ENCODE results near the gene IMMP2L.

The IMMP2L gene

DNA sequence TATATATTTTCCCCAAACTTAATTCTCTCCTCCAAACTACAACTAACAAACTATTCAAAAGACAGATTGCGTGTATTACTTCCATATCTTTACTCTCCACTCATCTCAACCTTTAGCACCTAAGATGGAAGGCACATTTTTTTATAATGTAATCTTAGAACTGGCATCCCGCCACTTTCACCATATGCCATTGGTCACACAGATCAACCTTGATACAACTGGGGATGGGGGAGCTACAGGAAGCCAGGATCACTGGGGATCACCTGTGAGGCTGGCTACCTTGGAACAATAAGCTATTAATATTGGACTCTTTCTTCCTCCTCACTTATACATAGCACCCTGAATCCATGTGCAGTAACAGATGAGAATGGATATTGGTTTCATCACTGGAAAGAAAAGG is 941.0 kb downstream of the IMMP2L start:
- TF ChIP-seq, protein P1, sequence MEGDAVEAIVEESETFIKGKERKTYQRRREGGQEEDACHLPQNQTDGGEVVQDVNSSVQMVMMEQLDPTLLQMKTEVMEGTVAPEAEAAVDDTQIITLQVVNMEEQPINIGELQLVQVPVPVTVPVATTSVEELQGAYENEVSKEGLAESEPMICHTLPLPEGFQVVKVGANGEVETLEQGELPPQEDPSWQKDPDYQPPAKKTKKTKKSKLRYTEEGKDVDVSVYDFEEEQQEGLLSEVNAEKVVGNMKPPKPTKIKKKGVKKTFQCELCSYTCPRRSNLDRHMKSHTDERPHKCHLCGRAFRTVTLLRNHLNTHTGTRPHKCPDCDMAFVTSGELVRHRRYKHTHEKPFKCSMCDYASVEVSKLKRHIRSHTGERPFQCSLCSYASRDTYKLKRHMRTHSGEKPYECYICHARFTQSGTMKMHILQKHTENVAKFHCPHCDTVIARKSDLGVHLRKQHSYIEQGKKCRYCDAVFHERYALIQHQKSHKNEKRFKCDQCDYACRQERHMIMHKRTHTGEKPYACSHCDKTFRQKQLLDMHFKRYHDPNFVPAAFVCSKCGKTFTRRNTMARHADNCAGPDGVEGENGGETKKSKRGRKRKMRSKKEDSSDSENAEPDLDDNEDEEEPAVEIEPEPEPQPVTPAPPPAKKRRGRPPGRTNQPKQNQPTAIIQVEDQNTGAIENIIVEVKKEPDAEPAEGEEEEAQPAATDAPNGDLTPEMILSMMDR (conservative IDR thresholded peaks at IDR 0.05; ENCODE audit: control insufficient read depth, insufficient read depth, low read depth, low read length), result no peak
- H3K4me3 ChIP-seq (ENCODE audit: control insufficient read depth, low read depth, low read length), result no peak overlapping the region
- DNase-seq (ENCODE audit: low read depth), result no peak

DNA sequence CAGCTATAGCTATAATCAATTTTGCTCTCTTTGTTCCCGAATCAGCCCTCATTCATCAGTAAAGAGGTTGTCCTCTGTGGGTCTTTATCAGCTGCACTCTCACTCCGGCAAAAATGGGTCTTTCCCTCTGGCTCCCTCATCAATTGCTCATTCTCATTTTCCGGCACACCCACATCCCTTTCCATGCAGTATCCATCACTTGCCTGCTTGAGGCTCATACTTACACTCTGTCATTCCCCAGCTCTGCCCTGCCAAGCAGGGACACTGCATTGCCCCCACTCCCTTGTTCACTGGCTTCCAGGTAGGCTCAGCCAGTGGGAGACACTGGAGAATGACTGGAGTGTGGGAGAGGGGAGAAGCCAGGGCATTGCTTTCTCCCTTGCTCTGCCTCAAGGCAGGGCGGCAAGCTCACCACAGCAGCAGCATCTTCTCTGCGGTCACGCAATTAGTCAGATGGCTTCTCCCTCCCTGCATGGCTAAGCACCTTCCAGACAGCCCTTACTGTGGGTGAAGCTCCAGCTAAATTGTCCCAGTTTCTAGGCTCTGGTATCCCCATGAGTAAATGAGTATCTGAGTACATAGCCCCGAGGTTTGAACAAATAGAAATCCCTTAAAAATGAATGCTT is 942.1 kb downstream of the IMMP2L start:
- no peak for DNase-seq (ENCODE audit: low read depth)
- no peak overlapping the region for H3K4me3 ChIP-seq (ENCODE audit: control insufficient read depth, low read depth, low read length)
- TF ChIP-seq, protein P1 (conservative IDR thresholded peaks at IDR 0.05; ENCODE audit: control insufficient read depth, insufficient read depth, low read depth, low read length), result no peak
